GM13976 (cell line): ENCODE results near the gene BBC3.

Source experiments
- DNase-seq: peaks from one replicate; pipeline ENCODE4 v3.0.0; 2012; ENCODE audit warnings: low spot score
- CTCF ChIP-seq: IDR thresholded peaks from 2 replicates; pipeline ENCODE4 v1.5.1; 2012; ENCODE audit warnings: borderline replicate concordance, mild to moderate bottlenecking; ENCODE audit not compliant: insufficient read depth; ENCODE audit errors: extremely low read depth, missing control alignments, control extremely low read depth
- in situ Hi-C: fragments of 300-500 bp; cut with MboI; formaldehyde crosslinking; loops from one replicate; pipeline ENCODE4 v1.12.0; 2022; ENCODE audit warnings: low sequenced_read_pairs, mixed read lengths, inconsistent platforms; ENCODE audit not compliant: unreplicated experiment

The BBC3 gene

GRCh38 chr19:47230054-47230920, 712 bp downstream of the BBC3 start:
- peak; percentile 78 for DNase-seq
- in situ Hi-C loops: no loop called here
- peak; percentile 88 for TF ChIP-seq CTCF

- in situ Hi-C loops: no loop called here
- DNase-seq: no peak
- no peak for TF ChIP-seq CTCF
These were observed 1.3 kb downstream of the BBC3 start for GRCh38 chr19:47229676-47230053.

DNA sequence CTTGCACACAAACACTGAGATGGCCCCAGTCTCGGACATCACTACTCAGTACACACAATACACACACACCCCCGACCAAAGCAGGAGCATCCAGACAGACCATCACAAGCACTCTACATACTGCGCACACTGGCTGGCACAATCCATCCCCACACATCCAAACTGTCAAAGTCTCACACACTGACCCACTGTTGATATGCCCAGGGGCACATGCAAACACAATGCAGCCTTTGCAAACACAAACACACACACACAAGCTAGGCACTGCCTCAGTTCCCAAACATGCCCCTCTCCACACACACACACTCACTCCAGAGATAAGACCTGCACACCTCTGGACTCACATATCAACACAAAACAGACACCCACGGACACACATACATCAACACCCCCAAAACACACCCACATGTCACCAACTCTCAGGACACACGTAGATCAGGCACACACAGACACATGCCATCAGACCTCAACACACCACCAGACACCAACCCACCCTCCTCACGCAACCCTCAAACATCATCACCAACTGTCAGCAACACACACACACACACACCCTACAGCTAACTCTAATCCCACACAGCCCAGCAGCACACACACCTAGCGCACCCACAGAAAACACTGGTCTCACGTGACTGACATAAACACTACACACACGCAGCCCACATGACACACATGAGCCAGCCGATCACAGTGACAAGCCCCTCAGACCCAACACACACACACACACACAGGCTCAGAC, 1.9 kb downstream of the BBC3 start:
- in situ Hi-C loops: no loop called here
- DNase-seq: no peak
- no peak for TF ChIP-seq CTCF

GRCh38 chr19:47228168-47228936, 2.6 kb downstream of the BBC3 start:
- peak; percentile 62 for DNase-seq
- in situ Hi-C loops: no loop called here
- TF ChIP-seq CTCF: no peak

DNA sequence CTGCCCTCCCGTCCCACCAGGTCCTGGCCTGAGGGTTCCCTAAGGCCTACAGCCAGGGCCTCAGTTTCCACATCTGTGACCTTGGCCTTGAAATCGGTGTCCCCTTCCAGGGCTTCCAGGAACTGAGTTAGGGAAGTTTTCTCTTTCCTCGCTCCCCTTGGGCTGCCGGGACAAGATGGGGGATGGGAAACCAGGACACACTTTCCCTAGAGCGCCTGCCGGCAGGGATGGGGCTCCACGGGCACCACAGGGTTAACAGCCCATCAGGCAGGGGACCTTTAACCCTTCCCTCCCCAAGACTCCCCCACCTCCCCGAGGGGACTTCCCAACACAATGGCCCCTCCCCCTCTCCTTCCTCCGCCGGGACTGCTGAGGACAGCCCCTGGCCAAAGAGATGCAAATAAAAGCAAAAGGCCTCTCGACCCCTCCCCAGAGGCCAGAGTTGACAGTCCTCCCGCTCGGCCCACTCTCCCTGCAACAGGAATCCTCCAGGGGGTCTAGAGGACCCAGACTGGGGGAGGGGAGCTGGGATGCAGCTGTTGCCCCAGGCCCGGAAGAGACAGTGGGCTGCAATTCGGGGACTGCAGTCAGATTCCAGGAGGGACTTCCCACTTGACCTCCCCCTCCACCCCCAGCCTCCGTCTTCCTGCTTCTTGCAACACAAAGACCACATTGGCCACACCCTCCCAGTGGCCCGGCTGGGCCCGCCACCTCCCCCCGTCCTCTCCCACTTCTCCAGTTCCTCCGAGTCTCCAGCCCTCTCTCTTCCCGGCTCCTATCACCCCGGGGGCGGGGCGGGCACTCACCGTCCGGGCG, 3.4 kb downstream of the BBC3 start:
- peak; percentile 86 for DNase-seq

More for the DNA sequence above, 3.4 kb downstream of the BBC3 start:
- in situ Hi-C loops: no loop called here
- TF ChIP-seq CTCF: no peak
